HG03280 (cell line): ENCODE results near the gene GRK1.

Experiments
- ATAC-seq: cut with Tn5 transposase; IDR thresholded peaks from one replicate; pipeline ENCODE4 v1.9.1; 2021; ENCODE audit warnings: mild to moderate bottlenecking, moderate library complexity; ENCODE audit not compliant: unreplicated experiment

The GRK1 gene

DNA sequence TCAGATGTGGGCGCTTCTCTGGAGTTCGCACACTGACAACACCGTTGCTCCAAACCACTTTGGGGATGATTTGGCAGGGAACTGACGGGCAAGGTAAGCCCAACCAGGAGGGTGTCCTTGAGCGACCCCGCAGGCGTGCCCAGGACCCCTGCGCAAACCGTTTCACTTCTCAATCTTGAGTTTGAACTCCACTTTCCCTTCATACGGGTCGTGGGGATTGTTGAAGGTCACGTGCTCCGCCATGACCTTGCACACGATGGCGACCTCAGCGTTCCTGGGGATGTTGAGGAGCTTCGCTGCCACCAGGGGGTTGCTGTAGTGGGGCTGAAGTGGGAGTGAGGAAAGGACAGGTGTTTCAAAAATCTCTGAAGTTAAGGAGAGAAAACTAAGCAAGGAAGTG, 17.8 kb upstream of the GRK1 start:
- no peak for ATAC-seq

DNA sequence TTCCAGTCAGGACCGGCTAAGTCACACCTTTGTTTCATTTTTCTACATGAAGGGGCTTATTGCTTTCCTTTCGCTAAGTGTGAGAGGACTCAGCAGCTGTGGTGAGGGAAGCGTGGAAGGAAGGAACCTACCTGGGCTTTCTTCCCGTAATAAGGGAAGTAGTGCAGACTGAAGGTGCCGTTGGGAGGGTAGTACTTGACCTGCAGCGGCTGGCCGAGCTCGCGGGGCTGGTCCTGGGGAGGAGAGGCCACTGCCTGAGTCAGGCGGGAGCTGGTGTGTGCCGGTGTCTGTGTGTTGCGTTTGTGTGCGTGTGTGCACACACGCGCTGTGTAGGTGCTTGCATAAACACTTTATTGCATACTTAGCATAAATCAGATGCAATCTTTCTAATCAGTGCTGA, 16.7 kb upstream of the GRK1 start:
- no peak for ATAC-seq

DNA sequence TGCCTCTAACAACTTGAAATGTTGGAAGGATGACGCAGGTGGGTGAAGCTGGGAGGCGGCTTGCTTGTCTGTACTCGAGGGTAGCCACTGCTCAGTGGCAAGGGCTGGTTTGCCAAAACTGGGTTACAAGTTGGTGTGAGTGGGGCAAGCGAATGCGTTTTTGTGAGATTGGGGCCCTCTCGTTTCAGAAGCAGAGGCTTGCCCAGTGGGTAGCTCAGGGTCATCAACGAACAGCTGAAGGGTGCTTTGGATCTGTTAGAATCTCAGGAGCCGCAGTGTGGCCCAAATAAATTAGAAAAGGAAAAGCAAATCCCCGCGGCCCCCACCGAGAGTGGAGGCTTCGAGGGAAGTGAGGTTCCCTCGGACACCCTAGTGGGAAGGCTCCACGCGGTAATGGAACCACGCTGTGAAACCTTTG, 16.3 kb upstream of the GRK1 start:
- ATAC-seq: no peak

DNA sequence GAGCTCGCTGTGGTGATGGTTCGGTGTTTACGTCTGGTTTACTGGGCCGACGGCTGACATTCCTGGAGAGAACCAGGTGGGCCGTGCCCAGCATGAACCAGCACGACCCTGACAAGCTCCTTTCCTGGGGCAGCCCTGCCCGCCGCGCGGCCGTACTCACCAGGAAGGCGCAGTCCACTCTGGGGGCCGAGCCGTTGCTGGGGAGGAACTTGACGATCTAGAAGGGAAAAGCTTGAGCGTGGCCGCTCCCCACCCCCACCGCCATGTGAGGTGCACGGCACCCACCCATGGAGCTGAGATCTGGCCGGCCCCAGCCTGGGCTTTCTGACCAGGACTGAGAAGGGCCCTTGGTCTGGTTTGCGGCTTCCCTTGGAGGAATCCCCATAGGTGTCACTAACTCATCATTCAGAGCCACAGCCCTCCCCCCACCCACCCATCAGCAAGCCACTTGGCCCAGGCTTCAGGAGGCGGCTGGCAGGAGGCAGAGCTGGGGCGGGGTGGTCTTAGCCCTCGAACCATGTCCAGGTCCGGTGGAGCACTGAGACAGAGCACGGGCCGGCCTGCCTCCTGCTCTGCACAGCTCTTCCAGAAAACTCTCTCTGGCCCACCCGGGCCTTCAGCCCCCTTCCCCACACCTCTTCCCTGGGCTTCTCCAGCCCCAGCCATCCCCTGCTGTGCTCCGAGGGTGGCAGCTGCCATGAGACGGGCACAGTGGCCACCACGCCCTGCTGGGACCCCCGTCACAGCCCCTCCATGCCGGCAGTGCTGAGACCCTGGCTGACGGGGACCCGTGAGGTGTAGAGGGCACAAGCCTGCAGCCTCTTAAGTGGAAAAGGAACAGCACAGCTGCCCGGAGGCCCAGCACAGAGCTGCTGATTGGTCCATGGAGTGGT, 15.3 kb upstream of the GRK1 start:
- no peak for ATAC-seq

DNA sequence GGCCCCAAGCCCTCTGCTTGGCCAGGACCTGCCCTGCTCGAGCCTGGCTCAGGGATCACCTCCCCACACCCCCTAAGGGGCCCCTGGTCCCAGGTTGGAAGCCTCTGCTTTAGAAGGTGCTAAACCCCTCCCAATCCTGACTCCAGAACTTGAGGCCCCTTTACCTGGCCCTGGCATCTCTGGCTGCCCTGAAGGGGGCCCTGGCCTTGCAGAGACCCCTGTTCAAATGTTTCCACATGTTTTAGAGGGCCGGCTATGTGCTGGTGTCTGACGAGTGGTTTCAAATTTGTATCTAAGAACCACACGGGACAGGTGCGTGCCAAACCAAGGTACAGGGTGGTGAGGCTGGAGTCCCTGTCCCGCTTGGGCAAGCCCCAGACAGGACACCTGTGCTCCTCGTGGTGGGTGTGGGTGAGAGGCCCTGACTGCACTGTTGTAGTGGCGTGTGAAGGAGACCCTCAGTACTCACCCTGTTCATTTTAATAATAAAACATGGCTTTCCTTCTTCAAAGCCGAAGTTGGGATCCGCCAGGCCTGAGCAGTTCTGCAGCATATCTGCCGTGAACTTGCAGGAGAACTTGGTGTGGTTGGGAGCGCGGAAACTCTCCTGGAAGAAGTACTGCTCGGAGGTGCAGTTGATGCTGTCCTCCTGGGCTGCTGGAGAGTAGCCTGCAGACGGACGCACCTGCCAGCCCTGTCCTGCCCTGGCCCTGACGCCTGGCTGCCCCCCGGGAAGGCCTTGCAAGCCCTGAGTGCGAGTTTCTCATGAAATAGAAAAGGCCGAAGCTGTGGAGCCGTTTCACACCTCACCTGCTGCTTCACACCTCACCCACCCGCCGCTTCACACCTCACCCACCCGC, 14.4 kb upstream of the GRK1 start:
- ATAC-seq: no peak

DNA sequence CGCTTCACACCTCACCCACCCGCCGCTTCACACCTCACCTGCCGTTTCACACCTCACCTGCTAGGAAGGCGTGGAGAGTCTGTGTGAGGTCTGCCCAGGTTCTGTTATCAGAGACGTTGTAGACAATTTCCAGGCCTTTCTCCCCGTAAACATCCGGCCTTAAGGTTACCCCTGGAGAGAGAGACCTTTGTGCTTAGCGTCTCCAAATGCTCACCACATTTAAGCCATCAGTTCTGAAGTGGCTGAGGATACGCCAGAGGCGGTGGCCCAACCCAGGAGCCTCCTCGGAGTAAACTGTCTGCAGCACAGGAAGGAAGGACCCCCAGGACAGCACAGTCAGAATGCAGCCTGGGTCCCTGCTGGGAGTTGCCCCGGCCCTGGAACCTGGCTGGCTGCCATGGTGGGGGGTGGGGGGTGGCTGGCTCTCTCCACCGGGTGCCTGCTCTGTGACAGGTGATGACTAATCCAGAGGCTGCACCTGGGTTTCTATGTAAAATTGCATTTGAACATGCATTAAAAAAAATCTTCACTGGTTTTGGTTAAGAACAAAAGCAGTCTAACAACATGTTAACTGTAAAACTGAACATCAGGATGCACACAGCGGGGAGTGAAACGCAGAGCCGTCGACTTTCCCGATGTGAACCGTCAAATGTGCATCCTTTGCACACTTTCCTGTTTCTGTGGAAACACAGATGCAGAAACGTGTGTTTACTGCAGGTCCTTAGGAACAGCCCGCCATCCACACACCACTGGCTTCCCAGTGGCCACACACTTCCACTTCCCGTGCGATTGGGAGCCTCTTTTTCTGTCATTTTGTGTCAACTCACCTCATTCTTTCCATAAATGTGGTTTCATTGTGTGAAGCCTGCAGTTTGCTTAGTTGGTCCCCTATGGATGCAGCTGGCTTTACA, 13.5 kb upstream of the GRK1 start:
- no peak for ATAC-seq

DNA sequence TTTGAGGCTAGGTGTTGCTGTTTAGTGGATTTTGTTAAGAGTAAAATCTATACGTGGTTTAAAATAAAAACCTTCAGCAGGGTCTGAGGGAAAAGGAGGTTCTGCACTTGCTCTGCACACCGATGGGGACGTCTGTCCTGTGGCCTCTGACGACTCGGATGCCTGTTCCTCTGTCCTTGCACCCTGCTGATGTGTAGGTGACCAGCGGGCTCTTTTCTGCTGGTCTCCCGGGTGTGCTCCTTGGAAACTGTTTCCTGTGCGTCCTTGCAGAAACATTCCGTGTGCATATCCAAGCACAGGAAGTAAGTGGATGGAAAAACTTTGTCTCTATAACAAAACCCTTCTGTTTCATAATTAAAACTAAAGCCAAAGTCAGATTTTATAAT, 12.9 kb upstream of the GRK1 start:
- ATAC-seq: no peak

DNA sequence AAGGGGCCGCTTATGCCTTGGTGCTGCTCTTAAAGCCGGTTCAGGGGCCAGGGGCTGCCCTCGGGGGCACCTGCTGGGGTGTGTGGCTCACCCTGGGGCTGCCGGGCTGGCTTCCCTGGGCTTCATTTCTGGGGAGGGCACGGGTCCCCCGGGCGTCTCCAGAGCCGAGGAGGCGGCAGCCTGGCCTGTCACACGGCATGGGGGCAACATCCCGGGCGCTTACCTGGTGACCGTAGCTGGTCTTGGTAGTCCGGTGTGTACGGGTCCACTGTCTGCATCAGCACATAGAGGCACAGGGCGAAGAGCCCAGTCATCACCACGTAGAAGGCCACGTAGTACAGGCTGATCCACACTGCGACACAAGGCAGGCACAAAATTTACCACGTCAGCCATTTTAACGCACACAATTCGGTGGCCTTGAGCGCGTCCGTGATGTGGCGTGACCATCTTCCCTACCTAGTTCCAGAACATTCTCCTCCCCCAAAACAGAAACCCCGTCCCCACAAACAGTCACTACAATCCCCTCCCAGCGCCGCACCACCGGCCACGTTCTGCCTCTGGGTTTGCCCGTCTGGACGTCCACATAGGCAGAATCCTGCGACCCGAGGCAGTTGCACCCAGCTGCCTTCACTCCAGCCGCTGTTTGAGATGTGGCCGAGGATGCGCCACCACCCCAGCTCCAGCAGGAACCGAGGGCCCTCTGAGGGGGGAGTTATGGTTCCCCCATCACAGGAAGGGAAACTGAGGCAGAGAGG, 12.3 kb upstream of the GRK1 start:
- no peak for ATAC-seq

DNA sequence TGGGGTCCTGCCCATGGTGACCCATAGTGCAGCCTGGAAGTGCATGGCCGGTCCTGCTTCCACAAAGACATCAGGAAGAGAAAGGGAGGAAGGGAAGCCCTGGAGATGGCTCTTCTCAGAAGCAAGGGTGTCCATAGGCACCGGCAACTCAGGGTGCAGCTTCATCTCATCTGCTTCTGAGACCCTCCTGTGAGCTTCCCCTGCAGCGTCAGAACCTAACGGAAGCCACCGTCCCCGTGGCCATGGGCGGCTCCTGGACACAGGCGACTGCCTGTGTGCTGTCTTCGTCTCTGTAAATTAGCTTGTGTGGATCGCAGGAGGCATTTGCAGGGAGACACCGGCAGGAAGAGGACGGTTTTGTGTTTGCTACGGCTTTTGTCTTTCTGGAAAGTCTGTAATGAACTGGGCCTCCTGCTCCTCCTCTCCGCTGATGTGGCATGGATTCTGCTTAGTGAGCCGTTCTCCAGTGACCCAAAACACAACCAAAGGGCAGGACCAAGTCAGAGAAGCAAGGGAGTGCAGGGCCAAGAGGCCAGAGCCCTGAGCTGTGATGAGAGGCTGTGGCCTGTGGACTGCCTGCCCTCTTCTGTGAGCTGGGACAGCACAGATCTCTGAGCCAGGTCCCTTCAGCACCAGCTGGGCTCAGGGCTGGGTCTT, 11.5 kb upstream of the GRK1 start:
- no peak for ATAC-seq

DNA sequence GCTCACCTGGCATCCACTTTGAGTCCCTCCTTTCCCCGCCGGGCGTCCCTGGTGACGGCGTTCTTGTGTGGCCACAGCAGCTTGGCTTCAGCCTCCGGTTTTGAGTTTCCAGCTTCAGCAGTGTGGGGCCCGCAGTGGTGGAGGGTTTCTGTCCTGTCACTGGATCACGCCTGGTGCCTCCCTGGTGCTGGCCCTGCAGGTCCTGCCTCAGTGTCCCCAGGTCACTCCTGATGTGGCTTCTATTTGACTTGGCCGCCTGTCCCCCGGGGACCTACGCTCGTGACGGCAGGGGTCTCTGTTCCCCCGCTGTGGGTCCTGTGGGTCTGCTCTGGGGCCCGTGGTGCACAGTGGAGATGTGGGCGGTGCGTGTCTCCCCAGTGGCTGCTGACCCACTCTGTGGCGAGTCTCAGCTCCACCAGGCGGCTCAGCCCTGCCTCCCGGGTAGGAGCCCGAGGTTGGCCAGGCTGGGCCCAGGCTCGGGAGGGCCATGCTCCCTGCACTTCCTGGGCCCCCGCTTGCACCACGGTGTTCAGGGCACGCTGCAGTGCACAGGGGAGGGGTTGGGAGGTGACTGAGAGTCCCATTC, 10.9 kb upstream of the GRK1 start:
- ATAC-seq: no peak

DNA sequence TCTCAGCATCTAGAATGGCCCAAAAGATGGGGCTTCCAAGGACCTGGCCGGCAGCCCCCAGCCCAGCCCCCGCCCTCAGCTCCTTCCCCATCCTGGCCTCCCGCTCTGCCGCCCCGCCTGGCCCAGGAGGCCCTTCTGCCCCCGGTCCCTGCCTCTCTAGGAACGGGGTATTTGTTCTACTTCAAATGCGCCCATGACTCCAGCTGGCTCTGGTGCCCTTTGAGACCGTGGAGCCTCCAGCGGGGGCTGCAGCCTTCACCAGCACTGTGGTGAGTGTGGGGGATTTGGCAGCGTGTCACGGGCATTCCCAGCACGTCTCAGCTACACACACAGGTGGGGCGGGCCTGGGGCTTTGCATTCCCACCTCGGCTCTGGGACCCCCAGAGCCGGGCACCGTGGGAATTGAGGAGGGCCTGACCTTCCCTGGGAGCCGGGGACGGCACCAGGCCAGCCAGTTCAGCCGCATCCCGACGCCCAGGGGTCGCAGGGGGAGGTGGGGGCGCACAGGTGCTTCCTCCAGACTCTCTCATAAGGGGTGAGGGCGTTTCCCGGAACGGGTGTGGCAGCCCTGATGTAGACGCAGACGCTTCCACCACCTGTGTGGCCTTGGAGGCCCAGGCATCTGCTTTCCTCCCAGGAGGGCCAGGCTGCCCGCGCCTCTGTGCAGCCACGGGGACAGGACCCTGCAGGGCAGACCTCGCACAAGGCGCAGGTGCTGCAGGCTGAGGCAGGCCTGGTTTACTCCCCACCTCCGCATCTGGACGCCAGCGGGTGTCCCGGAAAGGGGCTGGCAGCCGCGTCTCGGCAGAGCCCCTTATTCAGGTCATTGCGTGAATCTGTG, 10.0 kb upstream of the GRK1 start:
- ATAC-seq: no peak

DNA sequence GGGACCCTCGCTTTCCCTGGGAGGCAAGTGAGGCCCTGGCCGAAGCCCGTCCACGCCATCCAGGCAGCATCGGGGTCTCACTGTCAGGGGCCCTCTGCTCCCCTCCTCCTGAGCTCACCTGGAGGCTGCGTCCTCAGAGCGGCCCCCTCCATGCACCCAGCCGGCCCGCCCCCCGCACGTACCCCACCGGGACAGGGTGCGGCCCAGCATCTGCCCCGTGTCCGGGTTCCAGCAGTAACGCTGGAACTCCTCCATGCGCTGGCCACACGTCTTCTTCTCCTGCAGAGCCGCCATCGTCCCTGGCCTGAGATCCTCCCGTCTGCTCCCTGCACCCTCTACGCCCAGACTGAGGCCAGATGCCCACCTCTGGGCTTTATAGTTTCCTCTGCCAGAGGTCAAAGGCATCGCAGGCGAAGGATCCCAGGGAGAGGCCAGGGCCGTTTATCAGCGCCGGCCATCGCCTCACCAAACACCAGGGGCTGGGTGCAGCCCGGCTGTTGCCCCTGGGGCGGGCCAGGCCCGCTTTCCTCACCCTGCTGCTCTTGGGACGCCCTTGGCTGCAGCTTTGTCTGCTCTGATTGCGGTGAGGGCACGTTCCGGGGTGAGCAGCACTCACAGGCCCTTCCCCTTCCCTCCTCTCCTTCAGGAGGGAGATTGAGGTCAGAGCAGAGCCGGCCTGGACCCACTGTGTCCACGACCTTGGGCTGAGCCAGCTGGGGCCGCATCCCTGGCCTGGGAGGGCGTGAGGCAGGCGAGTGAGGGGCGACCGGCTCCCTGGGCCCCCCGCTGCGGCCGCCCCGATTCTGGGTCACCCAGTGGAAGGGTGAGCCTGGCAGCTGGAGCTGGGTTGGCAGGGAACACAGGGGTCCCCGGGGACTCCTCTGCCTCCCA, 8.9 kb upstream of the GRK1 start, which contains the start of gene ATP4B:
TSS of gene ATP4B (minus strand) at position 348 of the 891 bp plus-strand sequence. CDS start at position 294, 54 bp downstream.
- no peak for ATAC-seq

DNA sequence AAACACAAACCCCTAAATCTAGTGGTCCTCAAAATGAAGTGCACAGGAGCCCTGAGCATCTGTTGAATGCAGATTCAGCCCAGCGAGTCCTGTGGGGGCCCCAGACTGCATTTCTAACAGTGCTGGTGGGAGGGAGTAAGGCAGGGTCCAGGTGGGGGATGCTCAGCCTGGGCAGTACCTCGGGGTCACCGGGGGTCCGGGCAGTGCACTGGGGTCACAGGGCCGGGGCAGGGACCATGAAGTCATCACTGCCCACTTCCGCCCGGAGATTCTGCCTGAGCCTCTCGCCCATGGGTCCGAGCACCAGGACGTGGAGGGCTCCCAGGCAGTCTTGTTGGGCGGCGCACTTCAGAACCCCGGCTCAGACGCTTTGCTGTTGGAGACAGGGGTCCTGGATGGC, 8.2 kb upstream of the GRK1 start:
- no peak for ATAC-seq

DNA sequence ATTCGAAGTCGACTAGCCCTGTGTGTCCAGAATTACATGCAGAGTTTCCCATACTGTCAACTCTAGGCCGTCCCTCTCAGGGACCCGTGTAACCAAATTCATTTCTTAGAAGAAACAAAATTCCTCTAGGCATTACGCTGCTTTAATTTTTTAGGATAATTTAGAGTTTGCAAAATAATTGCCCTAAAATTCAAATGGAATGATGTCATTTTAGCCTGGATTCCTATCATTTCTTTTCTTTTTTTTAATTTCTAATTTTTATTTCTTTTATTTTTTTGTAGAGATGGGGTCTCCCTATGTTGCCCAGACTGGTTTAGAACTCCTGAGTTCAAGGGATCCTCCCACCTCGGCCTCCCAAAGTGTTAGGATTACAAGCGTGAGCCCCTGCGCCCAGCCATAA, 7.7 kb upstream of the GRK1 start:
- no peak for ATAC-seq

DNA sequence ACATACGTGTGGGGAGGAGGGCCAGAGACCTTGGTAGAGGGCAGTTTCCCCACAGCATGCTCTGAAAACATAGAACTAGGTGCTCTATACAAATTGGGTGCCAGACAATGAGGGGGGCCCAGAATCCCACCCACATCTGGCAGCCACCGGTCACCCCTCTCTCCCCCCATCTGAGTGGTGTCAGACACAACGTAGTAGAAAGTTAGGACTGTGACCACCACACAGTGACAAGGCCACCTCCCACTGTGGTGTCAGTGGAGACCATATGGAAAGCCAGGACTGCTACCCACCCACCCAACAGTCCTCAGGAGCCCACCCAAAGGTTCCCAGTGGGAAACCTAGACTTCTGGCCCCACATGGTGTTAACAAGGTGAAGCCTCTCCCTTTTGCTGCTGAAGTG, 7.0 kb upstream of the GRK1 start:
- no peak for ATAC-seq

DNA sequence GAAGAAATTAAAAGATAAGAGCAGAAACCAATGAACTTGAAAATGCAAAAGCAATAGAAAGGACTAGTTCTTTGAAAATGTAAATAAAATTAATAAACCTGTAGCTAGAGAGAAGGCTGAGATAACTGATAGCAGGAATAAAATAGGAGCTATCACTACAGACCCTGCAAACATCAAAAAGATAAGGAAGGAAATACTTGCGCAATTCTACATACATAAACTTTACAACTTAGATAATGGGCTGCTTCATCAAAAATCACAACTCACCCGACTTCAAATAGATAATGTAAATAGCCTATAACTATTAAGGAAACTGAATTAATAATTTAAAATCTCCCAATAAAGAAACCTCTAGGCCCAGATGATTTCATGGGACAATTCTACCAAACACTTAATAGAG, 5.5 kb upstream of the GRK1 start:
- ATAC-seq: no peak

DNA sequence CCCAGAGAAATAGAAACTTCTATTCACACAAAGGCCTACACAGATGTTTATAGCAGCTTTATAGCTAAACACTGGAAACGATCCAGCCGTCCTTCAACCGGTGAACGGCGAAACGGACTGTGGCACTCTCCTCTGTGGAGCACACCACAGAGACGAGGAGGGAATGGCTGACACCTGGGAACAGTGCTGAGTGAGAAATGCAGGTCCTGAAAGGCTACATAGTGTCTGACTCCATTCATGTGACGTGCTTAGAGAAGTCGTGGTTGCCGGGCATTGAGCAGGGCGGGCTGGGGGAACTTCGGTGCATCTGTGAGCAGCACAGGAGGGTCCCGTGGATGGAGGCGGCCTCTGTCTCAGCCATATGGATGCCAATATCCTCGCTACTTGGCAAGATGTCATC, 3.1 kb upstream of the GRK1 start:
- ATAC-seq: no peak
